RWPE2 (cell line): ENCODE results near the gene KRT32.

Source experiments
- ATAC-seq: fragments of 200-7000 bp; cut with Tn5 transposase; 3 replicates; pipeline ENCODE4 v1.9.1; 2021; ENCODE audit warnings: low read depth
- DNase-seq: peaks from one replicate; pipeline ENCODE4 v3.0.0-alpha.2; 2020; ENCODE audit warnings: low spot score
- H3K27ac ChIP-seq: fragments of 450-650 bp; 2 replicates; pipeline ENCODE4 v1.5.1; 2017; ENCODE audit warnings: mild to moderate bottlenecking; ENCODE audit not compliant: poor library complexity, severe bottlenecking
- H3K27me3 ChIP-seq: fragments of 250-450 bp; sonication (Bioruptor Pico); 2 replicates; pipeline ENCODE4 v1.5.1; 2021; ENCODE audit warnings: mild to moderate bottlenecking, moderate library complexity; ENCODE audit not compliant: insufficient read depth, poor library complexity, severe bottlenecking
- H3K36me3 ChIP-seq: fragments of 250-450 bp; sonication (Bioruptor Pico); 2 replicates; pipeline ENCODE4 v1.5.1; 2020; ENCODE audit warnings: low read depth, mild to moderate bottlenecking, moderate library complexity
- H3K4me1 ChIP-seq: fragments of 250-450 bp; sonication (Bioruptor Pico); 2 replicates; pipeline ENCODE4 v1.5.1; 2021; ENCODE audit warnings: mild to moderate bottlenecking, moderate library complexity; ENCODE audit not compliant: insufficient read depth, poor library complexity, severe bottlenecking
- H3K4me3 ChIP-seq: fragments of 250-450 bp; sonication (Bioruptor Pico); 2 replicates; pipeline ENCODE4 v1.5.1; 2021; ENCODE audit warnings: mild to moderate bottlenecking, moderate library complexity; ENCODE audit not compliant: severe bottlenecking
- H3K9me3 ChIP-seq: fragments of 250-450 bp; sonication (Bioruptor Pico); 2 replicates; pipeline ENCODE4 v1.5.1; 2021; ENCODE audit warnings: mild to moderate bottlenecking, moderate library complexity; ENCODE audit not compliant: severe bottlenecking
- TF ChIP-seq, protein P1 (sequence below): fragments of 450-650 bp; IDR thresholded peaks from one replicate; pipeline ENCODE4 v1.5.1; 2017; ENCODE audit warnings: mild to moderate bottlenecking, moderate library complexity; ENCODE audit not compliant: poor library complexity, severe bottlenecking

Gene KRT32

DNA sequence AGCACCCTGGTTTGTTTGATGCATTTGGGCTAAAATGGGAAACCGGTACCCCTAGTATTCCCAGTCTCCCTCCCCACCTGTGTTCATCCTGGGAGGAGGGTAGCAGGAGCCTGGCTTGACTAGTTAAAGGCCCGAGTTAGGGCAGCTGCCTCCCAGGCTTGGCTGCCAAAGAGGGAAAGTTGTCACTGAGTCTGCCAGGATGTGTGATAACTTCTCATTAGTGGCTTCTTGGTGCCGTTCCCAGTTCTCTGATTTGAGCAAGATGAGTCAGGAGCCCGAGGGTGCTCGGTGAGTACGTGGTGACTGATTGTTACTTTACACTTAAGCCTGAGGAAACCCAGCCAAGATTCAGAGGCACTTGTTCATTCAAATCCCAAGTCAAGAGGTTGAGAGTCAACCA is 2.5 kb downstream of the KRT32 start:
- Histone ChIP-seq H3K27me3 (no peaks in the 10 kb centered on the region), H3K27ac (no peak overlapping the region), H3K4me3 (no peak overlapping the region), H3K9me3 (no peaks in the 10 kb centered on the region), H3K4me1 (peaks cover 10% of the 10 kb centered on the region), H3K36me3 (no peaks in the 10 kb centered on the region)
- ATAC-seq (peak; percentile 97), DNase-seq (peak; percentile 87)
- TF ChIP-seq, protein P1, sequence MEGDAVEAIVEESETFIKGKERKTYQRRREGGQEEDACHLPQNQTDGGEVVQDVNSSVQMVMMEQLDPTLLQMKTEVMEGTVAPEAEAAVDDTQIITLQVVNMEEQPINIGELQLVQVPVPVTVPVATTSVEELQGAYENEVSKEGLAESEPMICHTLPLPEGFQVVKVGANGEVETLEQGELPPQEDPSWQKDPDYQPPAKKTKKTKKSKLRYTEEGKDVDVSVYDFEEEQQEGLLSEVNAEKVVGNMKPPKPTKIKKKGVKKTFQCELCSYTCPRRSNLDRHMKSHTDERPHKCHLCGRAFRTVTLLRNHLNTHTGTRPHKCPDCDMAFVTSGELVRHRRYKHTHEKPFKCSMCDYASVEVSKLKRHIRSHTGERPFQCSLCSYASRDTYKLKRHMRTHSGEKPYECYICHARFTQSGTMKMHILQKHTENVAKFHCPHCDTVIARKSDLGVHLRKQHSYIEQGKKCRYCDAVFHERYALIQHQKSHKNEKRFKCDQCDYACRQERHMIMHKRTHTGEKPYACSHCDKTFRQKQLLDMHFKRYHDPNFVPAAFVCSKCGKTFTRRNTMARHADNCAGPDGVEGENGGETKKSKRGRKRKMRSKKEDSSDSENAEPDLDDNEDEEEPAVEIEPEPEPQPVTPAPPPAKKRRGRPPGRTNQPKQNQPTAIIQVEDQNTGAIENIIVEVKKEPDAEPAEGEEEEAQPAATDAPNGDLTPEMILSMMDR: no peak

- H3K36me3 ChIP-seq: no peaks in the 10 kb centered on the region
- no peaks in the 10 kb centered on the region for H3K9me3 ChIP-seq
- ATAC-seq (no peak), DNase-seq (no peak)
- H3K4me3 ChIP-seq: no peak overlapping the region
- H3K27ac ChIP-seq: no peak overlapping the region
- peaks cover 10% of the 10 kb centered on the region for H3K4me1 ChIP-seq
- TF ChIP-seq, protein P1: no peak
- H3K27me3 ChIP-seq: no peaks in the 10 kb centered on the region
Observed at GRCh38 chr17:41464173-41464572, 3.0 kb downstream of the KRT32 start.

DNA sequence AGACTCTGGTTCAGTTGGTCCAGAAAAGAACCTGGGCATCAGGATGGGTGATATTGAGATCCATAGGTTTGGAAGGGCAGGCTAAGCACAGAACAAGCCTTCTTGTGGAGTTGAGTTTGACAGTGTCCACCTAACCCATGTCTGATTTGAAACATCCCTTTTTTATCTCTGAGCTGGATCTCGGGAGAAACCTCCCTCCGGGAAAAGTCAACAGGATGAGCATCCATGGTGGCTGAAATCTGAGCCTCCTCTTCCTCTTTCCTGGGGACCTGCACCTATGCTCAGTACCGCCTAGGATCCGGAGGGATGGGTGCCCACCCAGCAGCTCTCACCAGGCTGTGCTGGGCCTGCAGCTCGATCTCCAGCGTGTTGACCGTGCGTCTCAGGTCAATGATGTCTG is 3.4 kb downstream of the KRT32 start:
- no peak overlapping the region for H3K4me3 ChIP-seq
- no peak overlapping the region for H3K27ac ChIP-seq
- ATAC-seq (no peak), DNase-seq (no peak)
- TF ChIP-seq, protein P1: no peak
- no peaks in the 10 kb centered on the region for H3K9me3 ChIP-seq
- no peaks in the 10 kb centered on the region for H3K36me3 ChIP-seq
- H3K4me1 ChIP-seq: peaks cover 10% of the 10 kb centered on the region
- H3K27me3 ChIP-seq: no peaks in the 10 kb centered on the region

GRCh38 chr17:41462705-41463104 is 4.5 kb downstream of the KRT32 start:
- Histone ChIP-seq H3K4me1 (peaks cover 10% of the 10 kb centered on the region), H3K27me3 (no peaks in the 10 kb centered on the region), H3K9me3 (no peaks in the 10 kb centered on the region), H3K4me3 (no peak overlapping the region), H3K27ac (no peak overlapping the region), H3K36me3 (no peaks in the 10 kb centered on the region)
- TF ChIP-seq, protein P1: no peak
- DNase-seq (no peak), ATAC-seq (no peak)

GRCh38 chr17:41457676-41458075 is 9.5 kb downstream of the KRT32 start:
- Histone ChIP-seq H3K4me3 (no peak overlapping the region), H3K9me3 (no peaks in the 10 kb centered on the region), H3K27me3 (no peaks in the 10 kb centered on the region), H3K27ac (no peak overlapping the region), H3K4me1 (no peaks in the 10 kb centered on the region), H3K36me3 (no peaks in the 10 kb centered on the region)
- DNase-seq (no peak), ATAC-seq (no peak)
- TF ChIP-seq, protein P1: no peak
